Testis (tissue), 2 donors: Measurements from ENCODE around the gene APOF.

Experiments
- CTCF ChIP-seq, 3 experiments: fragments of 450-650 bp in 2 of 3; fragments of 200-600 bp in 1 of 3; sonication (generic) in 1 of 3; IDR thresholded peaks; one replicate each; pipeline ENCODE4 v1.5.1; 2016 to 2019; ENCODE audit warnings: antibody characterized with exemption in 3 of 3, mild to moderate bottlenecking in 2 of 3, moderate library complexity in 1 of 3
- POLR2A ChIP-seq: fragments of 450-650 bp; IDR thresholded peaks from one replicate; pipeline ENCODE4 v1.6.1; 2017; ENCODE audit warnings: antibody characterized with exemption, mild to moderate bottlenecking, moderate library complexity

- TF ChIP-seq POLR2A (no peak), CTCF (IDR thresholded peaks at IDR 0.05) (no peak)
These were observed 10.9 kb upstream of the APOF start for GRCh38 chr12:56373515-56373914.
